SK-N-MC (cell line): ENCODE data around the gene SPTBN2.

ENCODE experiments used
- EZH2 ChIP-seq: fragments of 200-600 bp; sonication (generic); IDR thresholded peaks from one replicate; pipeline ENCODE4 v1.6.1; 2017; ENCODE audit warnings: antibody characterized with exemption
- FOXP2 ChIP-seq: optimal IDR thresholded peaks from 2 replicates; pipeline ENCODE3; 2011; ENCODE audit warnings: mild to moderate bottlenecking, moderate library complexity; ENCODE audit not compliant: insufficient read depth; ENCODE audit errors: extremely low read length, control extremely low read depth
- POLR2AphosphoS5 ChIP-seq: IDR thresholded peaks from 2 replicates; pipeline ENCODE4 v1.6.1; 2012; ENCODE audit warnings: mild to moderate bottlenecking, low read depth, low read length, borderline replicate concordance

GRCh38 chr11:66718320-66718971 lies 10.6 kb downstream of the SPTBN2 start:
- TF ChIP-seq POLR2AphosphoS5, result no peak
- TF ChIP-seq EZH2, result no peak
- no peak for TF ChIP-seq FOXP2
